NB4 (cell line): ENCODE results near the gene PIGQ.

ENCODE experiments used
- DNase-seq: peaks from one replicate; pipeline ENCODE4 v3.0.0; 2010; ENCODE audit warnings: low read depth
- H3K4me3 ChIP-seq: one replicate; pipeline ENCODE4 v1.5.1; 2011; ENCODE audit warnings: mild to moderate bottlenecking, low read depth, low read length, moderate library complexity
- CTCF ChIP-seq: IDR thresholded peaks from one replicate; pipeline ENCODE4 v1.5.1; 2012; ENCODE audit warnings: low read depth, low read length
- MAX ChIP-seq: IDR thresholded peaks from 2 replicates; pipeline ENCODE4 v1.6.1; 2011; ENCODE audit warnings: low read depth, low read length
- MYC ChIP-seq: IDR thresholded peaks from 2 replicates; pipeline ENCODE4 v1.6.1; 2011; ENCODE audit warnings: low read depth, low read length
- POLR2A ChIP-seq: IDR thresholded peaks from 2 replicates; pipeline ENCODE4 v1.6.1; 2011; ENCODE audit warnings: mild to moderate bottlenecking; ENCODE audit not compliant: insufficient read length; ENCODE audit errors: extremely low read depth

PIGQ gene

GRCh38 chr16:534135-534534 is 35.6 kb upstream of the PIGQ start:
- no peak for DNase-seq
- H3K4me3 ChIP-seq = no peak overlapping the region
- no peak for TF ChIP-seq CTCF
- TF ChIP-seq MYC = no peak
- no peak for TF ChIP-seq POLR2A
- TF ChIP-seq MAX = no peak

GRCh38 chr16:534856-535445 is 34.8 kb upstream of the PIGQ start:
- H3K4me3 ChIP-seq = no peak overlapping the region
- TF ChIP-seq MYC = no peak
- no peak for TF ChIP-seq CTCF
- TF ChIP-seq POLR2A = no peak
- TF ChIP-seq MAX = no peak
- DNase-seq = no peak

GRCh38 chr16:535446-536405 is 34.0 kb upstream of the PIGQ start:
- peak; percentile 63 for DNase-seq
- no peak overlapping the region for H3K4me3 ChIP-seq
- TF ChIP-seq MAX (no peak), CTCF (no peak), POLR2A (no peak), MYC (no peak)

GRCh38 chr16:536746-537145 is 33.0 kb upstream of the PIGQ start:
- TF ChIP-seq MYC = no peak
- no peak for TF ChIP-seq MAX
- TF ChIP-seq CTCF = no peak
- no peak for TF ChIP-seq POLR2A
- no peak overlapping the region for H3K4me3 ChIP-seq
- no peak for DNase-seq

- no peak for DNase-seq
- TF ChIP-seq CTCF = no peak
- no peak for TF ChIP-seq MAX
- no peak for TF ChIP-seq MYC
- TF ChIP-seq POLR2A = no peak
- H3K4me3 ChIP-seq = no peak overlapping the region
Measured at GRCh38 chr16:537415-538335, 32.1 kb upstream of the PIGQ start.
